ENCODE results near the gene ZNF678.

ZNF678 gene

GRCh38 chr1:227541796-227542152 is 21.6 kb upstream of the ZNF678 start:
- Histone ChIP-seq H3K4me2 (ENCODE audit: insufficient read depth, low read length) (no peak overlapping the region), H3K9ac (ENCODE audit: low read depth, low read length) (no peak overlapping the region), H3K36me3 (ENCODE audit: insufficient read depth, low read length) (no peaks in the 10 kb centered on the region), H3K9me3 (ENCODE audit: insufficient read depth, low read length, severe bottlenecking) (no peaks in the 10 kb centered on the region), H3K4me3 (ENCODE audit: low read depth in 1 of 2, low read length in 2 of 2) (no peak overlapping the region), H3K27me3 (ENCODE audit: insufficient read depth, low read length, poor library complexity) (no peaks in the 10 kb centered on the region), H4K20me1 (ENCODE audit: insufficient read depth, low read length) (no peaks in the 10 kb centered on the region), H3K27ac (ENCODE audit: low read length) (no peak overlapping the region), H2AFZ (ENCODE audit: low read depth, low read length) (no peak overlapping the region), H3K4me1 (ENCODE audit: insufficient read depth, low read length) (no peaks in the 10 kb centered on the region), H3K79me2 (ENCODE audit: insufficient read depth, low read length) (no peaks in the 10 kb centered on the region)
- TF ChIP-seq CTCF (IDR thresholded peaks at IDR 0.05; ENCODE audit: borderline replicate concordance, extremely low read depth, low read length, poor library complexity, severe bottlenecking) (no peak), EZH2 (IDR thresholded peaks at IDR 0.05; ENCODE audit: borderline replicate concordance, low read depth, low read length, severe bottlenecking) (no peak)
- DNase-seq (no peak), ATAC-seq (ENCODE audit: insufficient read depth, low read depth) (no peak)

GRCh38 chr1:227542153-227543120 is 20.9 kb upstream of the ZNF678 start:
- H3K79me2 ChIP-seq (ENCODE audit: insufficient read depth, low read length), result no peaks in the 10 kb centered on the region
- DNase-seq, result no peak
- H2AFZ ChIP-seq (ENCODE audit: low read depth, low read length), result no peak overlapping the region
- H3K4me3 ChIP-seq (ENCODE audit: low read depth in 1 of 2, low read length in 2 of 2), result no peak overlapping the region
- no peaks in the 10 kb centered on the region for H4K20me1 ChIP-seq (ENCODE audit: insufficient read depth, low read length)
- no peaks in the 10 kb centered on the region for H3K27me3 ChIP-seq (ENCODE audit: insufficient read depth, low read length, poor library complexity)
- H3K9ac ChIP-seq (ENCODE audit: low read depth, low read length), result no peak overlapping the region
- ATAC-seq (ENCODE audit: insufficient read depth, low read depth), result no peak
- no peak overlapping the region for H3K27ac ChIP-seq (ENCODE audit: low read length)
- no peaks in the 10 kb centered on the region for H3K36me3 ChIP-seq (ENCODE audit: insufficient read depth, low read length)
- no peaks in the 10 kb centered on the region for H3K4me1 ChIP-seq (ENCODE audit: insufficient read depth, low read length)
- no peaks in the 10 kb centered on the region for H3K9me3 ChIP-seq (ENCODE audit: insufficient read depth, low read length, severe bottlenecking)
- H3K4me2 ChIP-seq (ENCODE audit: insufficient read depth, low read length), result no peak overlapping the region
- TF ChIP-seq EZH2 (IDR thresholded peaks at IDR 0.05; ENCODE audit: borderline replicate concordance, low read depth, low read length, severe bottlenecking) (no peak), CTCF (IDR thresholded peaks at IDR 0.05; ENCODE audit: borderline replicate concordance, extremely low read depth, low read length, poor library complexity, severe bottlenecking) (peak; percentile 14)

GRCh38 chr1:227543283-227544066 is 19.9 kb upstream of the ZNF678 start:
- H3K9me3 ChIP-seq (ENCODE audit: insufficient read depth, low read length, severe bottlenecking), result no peaks in the 10 kb centered on the region
- H3K36me3 ChIP-seq (ENCODE audit: insufficient read depth, low read length), result no peaks in the 10 kb centered on the region
- DNase-seq (no peak), ATAC-seq (ENCODE audit: insufficient read depth, low read depth) (no peak)
- no peak overlapping the region for H2AFZ ChIP-seq (ENCODE audit: low read depth, low read length)
- no peaks in the 10 kb centered on the region for H3K79me2 ChIP-seq (ENCODE audit: insufficient read depth, low read length)
- no peaks in the 10 kb centered on the region for H3K27me3 ChIP-seq (ENCODE audit: insufficient read depth, low read length, poor library complexity)
- H3K4me1 ChIP-seq (ENCODE audit: insufficient read depth, low read length), result no peaks in the 10 kb centered on the region
- H3K9ac ChIP-seq (ENCODE audit: low read depth, low read length), result no peak overlapping the region
- no peaks in the 10 kb centered on the region for H4K20me1 ChIP-seq (ENCODE audit: insufficient read depth, low read length)
- TF ChIP-seq EZH2 (IDR thresholded peaks at IDR 0.05; ENCODE audit: borderline replicate concordance, low read depth, low read length, severe bottlenecking), result no peak
- no peak for TF ChIP-seq CTCF (IDR thresholded peaks at IDR 0.05; ENCODE audit: borderline replicate concordance, extremely low read depth, low read length, poor library complexity, severe bottlenecking)
- no peak overlapping the region for H3K4me2 ChIP-seq (ENCODE audit: insufficient read depth, low read length)
- H3K4me3 ChIP-seq (ENCODE audit: low read depth in 1 of 2, low read length in 2 of 2), result no peak overlapping the region
- H3K27ac ChIP-seq (ENCODE audit: low read length), result no peak overlapping the region

All from DND-41 (cell line).